HL-60 (cell line): ENCODE results near the gene MTTP.

Source experiments
- DNase-seq, 2 experiments: peaks; one replicate each; pipeline ENCODE4 v3.0.0-alpha.2; 2010 to 2020; ENCODE audit warnings: low read depth in 1 of 2, low spot score in 1 of 2
- H3K27ac ChIP-seq: fragments of 250-450 bp; sonication (Bioruptor Pico); replicated peaks from 2 replicates; pipeline ENCODE4 v1.5.1; 2020; ENCODE audit warnings: mild to moderate bottlenecking, moderate library complexity
- H3K27me3 ChIP-seq: fragments of 250-450 bp; sonication (Bioruptor Pico); 2 replicates; pipeline ENCODE4 v1.5.1; 2021; ENCODE audit warnings: mild to moderate bottlenecking, moderate library complexity; ENCODE audit not compliant: insufficient read depth, poor library complexity, severe bottlenecking
- H3K4me3 ChIP-seq: replicated peaks from 2 replicates; pipeline ENCODE4 v1.5.1; 2011; ENCODE audit warnings: mild to moderate bottlenecking, control low read depth, low read length; ENCODE audit not compliant: insufficient read depth
- CTCF ChIP-seq: IDR thresholded peaks from one replicate; pipeline ENCODE4 v1.5.1; 2011; ENCODE audit warnings: low read length, control low read depth, inconsistent platforms; ENCODE audit not compliant: insufficient read depth
- GABPA ChIP-seq: IDR thresholded peaks from 2 replicates; pipeline ENCODE4 v1.6.1; 2012; ENCODE audit warnings: low read depth
- POLR2AphosphoS5 ChIP-seq: IDR thresholded peaks from 2 replicates; pipeline ENCODE4 v1.6.1; 2012; ENCODE audit warnings: low read depth
- SPI1 ChIP-seq: IDR thresholded peaks from 2 replicates; pipeline ENCODE4 v1.6.1; 2012; ENCODE audit warnings: low read depth, mild to moderate bottlenecking, borderline replicate concordance
- TF ChIP-seq, protein P1 (sequence below): IDR thresholded peaks from 2 replicates; pipeline ENCODE4 v1.6.1; 2012; ENCODE audit warnings: low read depth; ENCODE audit not compliant: insufficient replicate concordance

Gene MTTP

DNA sequence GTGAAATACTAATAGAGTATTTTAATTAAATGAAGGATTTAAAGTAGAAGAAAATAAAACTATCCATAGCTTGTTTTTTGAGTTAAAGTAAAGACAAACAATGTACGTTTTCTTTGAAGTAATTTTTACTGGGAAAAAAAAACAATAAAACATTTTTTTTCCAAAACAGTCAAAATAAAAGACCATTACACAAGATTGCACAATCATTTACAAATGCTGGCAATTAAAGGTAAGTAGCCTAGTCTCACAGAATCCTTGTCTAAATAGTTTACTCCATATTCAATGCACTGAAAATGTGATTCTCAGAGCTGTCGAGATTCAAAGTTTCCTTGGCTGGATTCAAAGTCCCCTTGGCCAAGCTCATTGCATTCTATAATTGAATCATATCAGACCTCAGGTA is 61.8 kb downstream of the MTTP start:
- TF ChIP-seq CTCF (no peak), POLR2AphosphoS5 (no peak), SPI1 (no peak), GABPA (no peak)
- TF ChIP-seq, protein P1, sequence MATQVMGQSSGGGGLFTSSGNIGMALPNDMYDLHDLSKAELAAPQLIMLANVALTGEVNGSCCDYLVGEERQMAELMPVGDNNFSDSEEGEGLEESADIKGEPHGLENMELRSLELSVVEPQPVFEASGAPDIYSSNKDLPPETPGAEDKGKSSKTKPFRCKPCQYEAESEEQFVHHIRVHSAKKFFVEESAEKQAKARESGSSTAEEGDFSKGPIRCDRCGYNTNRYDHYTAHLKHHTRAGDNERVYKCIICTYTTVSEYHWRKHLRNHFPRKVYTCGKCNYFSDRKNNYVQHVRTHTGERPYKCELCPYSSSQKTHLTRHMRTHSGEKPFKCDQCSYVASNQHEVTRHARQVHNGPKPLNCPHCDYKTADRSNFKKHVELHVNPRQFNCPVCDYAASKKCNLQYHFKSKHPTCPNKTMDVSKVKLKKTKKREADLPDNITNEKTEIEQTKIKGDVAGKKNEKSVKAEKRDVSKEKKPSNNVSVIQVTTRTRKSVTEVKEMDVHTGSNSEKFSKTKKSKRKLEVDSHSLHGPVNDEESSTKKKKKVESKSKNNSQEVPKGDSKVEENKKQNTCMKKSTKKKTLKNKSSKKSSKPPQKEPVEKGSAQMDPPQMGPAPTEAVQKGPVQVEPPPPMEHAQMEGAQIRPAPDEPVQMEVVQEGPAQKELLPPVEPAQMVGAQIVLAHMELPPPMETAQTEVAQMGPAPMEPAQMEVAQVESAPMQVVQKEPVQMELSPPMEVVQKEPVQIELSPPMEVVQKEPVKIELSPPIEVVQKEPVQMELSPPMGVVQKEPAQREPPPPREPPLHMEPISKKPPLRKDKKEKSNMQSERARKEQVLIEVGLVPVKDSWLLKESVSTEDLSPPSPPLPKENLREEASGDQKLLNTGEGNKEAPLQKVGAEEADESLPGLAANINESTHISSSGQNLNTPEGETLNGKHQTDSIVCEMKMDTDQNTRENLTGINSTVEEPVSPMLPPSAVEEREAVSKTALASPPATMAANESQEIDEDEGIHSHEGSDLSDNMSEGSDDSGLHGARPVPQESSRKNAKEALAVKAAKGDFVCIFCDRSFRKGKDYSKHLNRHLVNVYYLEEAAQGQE: no peak
- Histone ChIP-seq H3K4me3 (no peak overlapping the region), H3K27me3 (no peaks in the 10 kb centered on the region), H3K27ac (no peak overlapping the region)
- no peak for DNase-seq

DNA sequence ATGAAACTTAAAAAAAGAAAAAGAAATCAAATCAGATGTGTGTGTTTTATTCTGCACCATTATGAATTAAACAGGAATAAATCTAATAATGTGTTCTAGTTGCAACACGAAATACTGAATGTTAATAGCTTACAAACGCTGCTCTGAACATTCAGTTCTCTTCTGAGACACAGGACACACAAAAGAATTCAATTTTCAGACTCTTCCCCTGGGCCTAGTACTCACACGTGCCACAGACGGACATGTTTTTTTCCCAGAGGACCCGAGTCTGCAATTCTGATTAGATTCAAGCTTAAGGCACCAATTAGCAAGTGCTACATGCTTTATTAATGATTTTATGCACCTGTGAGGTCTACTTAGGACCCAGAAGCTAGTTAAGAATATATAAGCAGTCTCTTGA is 62.5 kb downstream of the MTTP start:
- TF ChIP-seq, protein P1: no peak
- no peak for TF ChIP-seq GABPA
- TF ChIP-seq POLR2AphosphoS5: no peak
- no peak for TF ChIP-seq SPI1
- TF ChIP-seq CTCF: no peak
- DNase-seq: no peak
- Histone ChIP-seq H3K27me3 (no peaks in the 10 kb centered on the region), H3K4me3 (no peak overlapping the region), H3K27ac (no peak overlapping the region)

DNA sequence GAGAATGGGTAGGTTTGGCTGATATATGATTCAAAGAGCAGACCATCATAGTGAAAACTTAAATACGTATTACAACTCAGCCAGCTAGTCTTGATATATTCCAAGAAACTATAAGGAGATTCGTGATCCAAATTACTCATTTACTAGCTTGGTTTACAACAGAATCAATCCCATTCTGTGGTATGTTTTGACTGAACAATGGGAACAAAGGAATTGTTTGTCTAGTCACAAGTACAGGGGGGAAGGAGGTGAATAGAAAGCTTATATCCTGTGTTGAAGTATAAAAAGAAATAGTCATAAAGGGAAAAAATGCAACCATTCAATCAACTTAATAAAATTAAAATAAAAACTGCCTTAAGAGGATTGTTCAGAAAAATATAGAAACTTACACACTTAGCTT is 66.1 kb downstream of the MTTP start:
- H3K4me3 ChIP-seq: no peak overlapping the region
- no peak for DNase-seq
- H3K27me3 ChIP-seq: no peaks in the 10 kb centered on the region
- TF ChIP-seq, protein P1: no peak
- no peak for TF ChIP-seq CTCF
- no peak for TF ChIP-seq GABPA
- TF ChIP-seq SPI1: no peak
- no peak for TF ChIP-seq POLR2AphosphoS5
- no peak overlapping the region for H3K27ac ChIP-seq
